ENCODE measurements around the gene LYPD6B.
A peak's percentile ranks its signal among the peaks of the same experiment; 100 is the strongest.

Gene LYPD6B

GRCh38 chr2:149038442-149039212, at the start of gene LYPD6B:
Gene LYPD6B (plus strand): TSS chr2:149038699. CDS start chr2:149130949, 92,250 bp downstream.
- in situ Hi-C loops (cut with HindIII; ENCODE audit: low sequenced_read_pairs), result no loop called here
- no peak for DNase-seq (ENCODE audit: low read depth)
- no peak for TF ChIP-seq CTCF (IDR thresholded peaks at IDR 0.05; ENCODE audit: low read depth, low read length, missing control alignments)
- peak within 1 kb of the TSS; percentile 37 for H3K4me3 ChIP-seq (ENCODE audit: low read depth, low read length)

- no peak overlapping the region for H3K4me3 ChIP-seq (ENCODE audit: low read depth, low read length)
- in situ Hi-C loops (cut with HindIII; ENCODE audit: low sequenced_read_pairs), result loop anchor here (25.0 kb wide), 1 partner anchor 1003 kb away; no protein-coding TSS in a partner anchor
- TF ChIP-seq CTCF (IDR thresholded peaks at IDR 0.05; ENCODE audit: low read depth, low read length, missing control alignments), result peak; percentile 72
- peak; percentile 80 for DNase-seq (ENCODE audit: low read depth)
Observed at GRCh38 chr2:148989882-148990493, 48.5 kb upstream of the LYPD6B start.

GRCh38 chr2:148990968-148991367, 47.5 kb upstream of the LYPD6B start:
- no peak for TF ChIP-seq CTCF (IDR thresholded peaks at IDR 0.05; ENCODE audit: low read depth, low read length, missing control alignments)
- no peak overlapping the region for H3K4me3 ChIP-seq (ENCODE audit: low read depth, low read length)
- in situ Hi-C loops (cut with HindIII; ENCODE audit: low sequenced_read_pairs), result loop anchor here (25.0 kb wide), 1 partner anchor 1004 kb away; no protein-coding TSS in a partner anchor
- no peak for DNase-seq (ENCODE audit: low read depth)

GRCh38 chr2:148992448-148992847, 46.1 kb upstream of the LYPD6B start:
- no peak overlapping the region for H3K4me3 ChIP-seq (ENCODE audit: low read depth, low read length)
- TF ChIP-seq CTCF (IDR thresholded peaks at IDR 0.05; ENCODE audit: low read depth, low read length, missing control alignments), result no peak
- in situ Hi-C loops (cut with HindIII; ENCODE audit: low sequenced_read_pairs), result loop anchor here (25.0 kb wide), 1 partner anchor 1005 kb away; no protein-coding TSS in a partner anchor
- no peak for DNase-seq (ENCODE audit: low read depth)

- H3K4me3 ChIP-seq (ENCODE audit: low read depth, low read length), result no peak overlapping the region
- no peak for DNase-seq (ENCODE audit: low read depth)
- in situ Hi-C loops (cut with HindIII; ENCODE audit: low sequenced_read_pairs), result loop anchor here (25.0 kb wide), 1 partner anchor 1006 kb away; no protein-coding TSS in a partner anchor
- no peak for TF ChIP-seq CTCF (IDR thresholded peaks at IDR 0.05; ENCODE audit: low read depth, low read length, missing control alignments)
Observed at GRCh38 chr2:148993351-148993750, 45.1 kb upstream of the LYPD6B start.

GRCh38 chr2:148994341-148994740, 44.2 kb upstream of the LYPD6B start:
- DNase-seq (ENCODE audit: low read depth), result no peak
- no peak for TF ChIP-seq CTCF (IDR thresholded peaks at IDR 0.05; ENCODE audit: low read depth, low read length, missing control alignments)
- in situ Hi-C loops (cut with HindIII; ENCODE audit: low sequenced_read_pairs), result loop anchor here (25.0 kb wide), 1 partner anchor 1007 kb away; no protein-coding TSS in a partner anchor
- H3K4me3 ChIP-seq (ENCODE audit: low read depth, low read length), result no peak overlapping the region
